MCF 10A (cell line): ENCODE measurements around the gene TRIM45. TPM values are rescaled to one million over a fixed set of nuclear protein-coding genes. Genes with fewer than 3 reads are reported as not detected.

Experiments used
- BruUV-seq: library from RNA; stranded (reverse); fragments of 400-500 nt; replicated peaks from 2 replicates; lab custom pipeline; 2021; lab: Mats Ljungman, UMichigan
- CTCF ChIA-PET: fragments of 300-600 bp; sonication (Branson Sonifier 250); formaldehyde crosslinking; extraction: SDS; loops from one replicate; lab custom pipeline; 2021; ENCODE audit warnings: antibody characterized with exemption, inconsistent platforms; lab: Yijun Ruan, JAX
- POLR2A ChIA-PET: fragments of 300-600, 350-650 bp; sonication (Branson Sonifier 250); formaldehyde crosslinking; extraction: SDS; loops from one replicate; lab custom pipeline; 2020; ENCODE audit warnings: antibody characterized with exemption, inconsistent platforms; lab: Yijun Ruan, JAX
- DNase-seq: peaks from one replicate; pipeline ENCODE4 v3.0.0-alpha.2; 2018; ENCODE audit not compliant: unreplicated experiment
- H3K27ac Mint-ChIP-seq: one replicate; pipeline ENCODE4 v1.8.0; 2022; ENCODE audit warnings: mild to moderate bottlenecking, low read depth, mixed read lengths; ENCODE audit not compliant: unreplicated experiment
- H3K27me3 Mint-ChIP-seq: one replicate; pipeline ENCODE4 v1.8.0; 2022; ENCODE audit warnings: mixed read lengths; ENCODE audit not compliant: insufficient read depth, unreplicated experiment
- H3K36me3 Mint-ChIP-seq: one replicate; pipeline ENCODE4 v1.8.0; 2022; ENCODE audit warnings: mild to moderate bottlenecking, moderate library complexity, mixed read lengths; ENCODE audit not compliant: insufficient read depth, unreplicated experiment
- H3K4me1 Mint-ChIP-seq: one replicate; pipeline ENCODE4 v1.8.0; 2022; ENCODE audit warnings: mixed read lengths; ENCODE audit not compliant: insufficient read depth, unreplicated experiment
- H3K4me3 Mint-ChIP-seq: one replicate; pipeline ENCODE4 v1.8.0; 2022; ENCODE audit warnings: mild to moderate bottlenecking, moderate library complexity, mixed read lengths; ENCODE audit not compliant: unreplicated experiment
- H3K9me3 Mint-ChIP-seq: one replicate; pipeline ENCODE4 v1.8.0; 2022; ENCODE audit warnings: mixed read lengths; ENCODE audit not compliant: unreplicated experiment
- intact Hi-C: fragments of 100-400 bp; cut with micrococcal nuclease; formaldehyde crosslinking; loops from 2 replicates; pipeline ENCODE4 v1.14.1; 2022
- microRNA-seq: library from miRNA; unstranded; fragments of <30 nt; microRNA quantifications from one replicate; pipeline ENCODE4 v1.2.0, GENCODE V29; 2022
- total RNA-seq: library from RNA; stranded (reverse); gene quantifications from 2 replicates; pipeline ENCODE4 v1.2.3, GENCODE V29; 2022
- TF ChIP-seq, protein P1 (sequence below): fragments of 200-600 bp; IDR thresholded peaks from one replicate; pipeline ENCODE4 v1.8.0; 2022; ENCODE audit warnings: antibody characterized with exemption, mild to moderate bottlenecking; ENCODE audit not compliant: unreplicated experiment

Gene TRIM45
- total RNA-seq, 1 experiment from 2014 or later = 1.6 TPM

DNA sequence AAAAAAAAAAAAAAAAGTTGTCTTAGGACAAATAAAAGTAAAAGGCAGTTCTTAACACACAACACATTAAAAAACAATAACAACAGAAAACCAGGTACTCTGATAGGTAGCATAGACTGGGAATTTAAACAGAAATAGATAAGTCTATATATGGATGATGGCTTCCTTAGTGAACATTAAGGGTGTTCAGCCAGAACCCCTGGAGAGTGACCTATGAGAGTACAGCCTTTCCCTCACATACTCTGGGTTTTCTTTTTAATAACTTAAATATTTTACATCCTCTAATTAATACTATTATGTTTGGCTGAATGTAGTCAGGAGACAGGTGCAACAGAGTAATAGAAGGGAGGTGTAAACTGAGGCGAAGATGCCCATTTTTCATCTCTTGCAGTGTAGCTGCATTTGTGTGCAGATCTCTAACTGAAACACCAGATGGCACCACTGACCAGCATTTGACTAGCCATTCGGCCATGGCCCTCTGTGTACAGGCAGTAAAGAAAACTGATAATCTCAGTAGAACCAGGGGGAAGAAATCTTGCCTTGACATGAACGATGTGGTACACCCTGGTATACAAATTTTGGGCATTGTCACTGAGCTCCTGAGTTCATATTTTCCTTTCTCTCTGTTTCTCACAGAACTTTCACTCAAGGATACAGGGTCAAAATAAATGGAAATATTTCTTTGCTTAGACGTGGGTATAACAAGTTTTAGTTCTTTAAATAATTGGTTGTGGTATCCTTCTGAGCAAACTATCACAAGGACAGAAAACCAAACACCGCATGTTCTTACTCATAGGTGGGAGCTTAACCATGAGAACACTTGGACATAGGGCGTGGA, 53.8 kb downstream of the TRIM45 start:
- intact Hi-C loops = loop anchor here (1.0 to 10.0 kb wide), 6 partner anchors 61 to 685 kb away; partner anchors contain the start of gene MAN1A2
- Mint-ChIP-seq H3K27me3 (no peaks in the 10 kb centered on the region), H3K27ac (no peak overlapping the region), H3K36me3 (peaks cover 15% of the 10 kb centered on the region), H3K4me1 (peaks cover 7% of the 10 kb centered on the region), H3K9me3 (no peaks in the 10 kb centered on the region), H3K4me3 (no peak overlapping the region)
- POLR2A ChIA-PET = interaction anchor here (1.0 to 1.8 kb wide), 4 partner anchors 25 to 234 kb away, joined by 3 to 7 read pairs (median 4); no protein-coding TSS in a partner anchor
- BruUV-seq = no TSS peak
- peak; percentile 66 for DNase-seq
- TF ChIP-seq, protein P1, sequence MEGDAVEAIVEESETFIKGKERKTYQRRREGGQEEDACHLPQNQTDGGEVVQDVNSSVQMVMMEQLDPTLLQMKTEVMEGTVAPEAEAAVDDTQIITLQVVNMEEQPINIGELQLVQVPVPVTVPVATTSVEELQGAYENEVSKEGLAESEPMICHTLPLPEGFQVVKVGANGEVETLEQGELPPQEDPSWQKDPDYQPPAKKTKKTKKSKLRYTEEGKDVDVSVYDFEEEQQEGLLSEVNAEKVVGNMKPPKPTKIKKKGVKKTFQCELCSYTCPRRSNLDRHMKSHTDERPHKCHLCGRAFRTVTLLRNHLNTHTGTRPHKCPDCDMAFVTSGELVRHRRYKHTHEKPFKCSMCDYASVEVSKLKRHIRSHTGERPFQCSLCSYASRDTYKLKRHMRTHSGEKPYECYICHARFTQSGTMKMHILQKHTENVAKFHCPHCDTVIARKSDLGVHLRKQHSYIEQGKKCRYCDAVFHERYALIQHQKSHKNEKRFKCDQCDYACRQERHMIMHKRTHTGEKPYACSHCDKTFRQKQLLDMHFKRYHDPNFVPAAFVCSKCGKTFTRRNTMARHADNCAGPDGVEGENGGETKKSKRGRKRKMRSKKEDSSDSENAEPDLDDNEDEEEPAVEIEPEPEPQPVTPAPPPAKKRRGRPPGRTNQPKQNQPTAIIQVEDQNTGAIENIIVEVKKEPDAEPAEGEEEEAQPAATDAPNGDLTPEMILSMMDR = peak; percentile 82
- CTCF ChIA-PET = interaction anchor here (0.6 to 12.9 kb wide), 55 partner anchors 8 to 827 kb away, joined by 3 to 201 read pairs (median 4); partner anchors contain the start of gene TTF2

DNA sequence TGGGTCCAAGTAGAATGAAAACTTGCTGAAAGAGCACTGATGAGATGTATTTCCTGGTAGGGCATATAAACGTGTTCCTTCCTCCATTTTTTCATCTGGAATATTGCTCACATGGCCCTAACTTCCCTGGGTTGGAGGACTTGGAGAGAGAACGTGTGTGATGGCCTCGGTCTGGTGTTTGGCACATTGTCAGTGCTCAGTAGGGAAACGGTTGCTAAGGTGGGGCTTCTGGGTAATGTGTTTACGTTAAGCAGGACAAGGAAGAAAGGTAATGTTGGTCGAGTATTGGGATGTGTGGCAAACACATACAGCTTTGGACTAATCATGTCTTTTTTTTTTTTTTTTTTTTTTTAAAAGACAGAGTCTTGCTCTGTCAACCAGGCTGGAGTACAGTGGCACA, 55.2 kb downstream of the TRIM45 start:
- TF ChIP-seq, protein P1 = no peak
- no peak for DNase-seq
- no peaks in the 10 kb centered on the region for H3K9me3 Mint-ChIP-seq
- intact Hi-C loops = loop anchor here (5.0 to 10.0 kb wide), 4 partner anchors 298 to 686 kb away; partner anchors contain the start of gene MAN1A2
- ChIA-PET POLR2A (interaction anchor here (1.0 kb wide), 1 partner anchor 58 kb away, joined by 4 read pairs; no protein-coding TSS in a partner anchor), CTCF (interaction anchor here (0.6 to 12.9 kb wide), 17 partner anchors 25 to 1042 kb away, joined by 3 to 201 read pairs (median 4); no protein-coding TSS in a partner anchor)
- peaks cover 15% of the 10 kb centered on the region for H3K36me3 Mint-ChIP-seq
- peak overlapping the region; percentile 60 for H3K27ac Mint-ChIP-seq
- H3K4me1 Mint-ChIP-seq = peaks cover 20% of the 10 kb centered on the region
- H3K27me3 Mint-ChIP-seq = no peaks in the 10 kb centered on the region
- no TSS peak for BruUV-seq
- no peak overlapping the region for H3K4me3 Mint-ChIP-seq

DNA sequence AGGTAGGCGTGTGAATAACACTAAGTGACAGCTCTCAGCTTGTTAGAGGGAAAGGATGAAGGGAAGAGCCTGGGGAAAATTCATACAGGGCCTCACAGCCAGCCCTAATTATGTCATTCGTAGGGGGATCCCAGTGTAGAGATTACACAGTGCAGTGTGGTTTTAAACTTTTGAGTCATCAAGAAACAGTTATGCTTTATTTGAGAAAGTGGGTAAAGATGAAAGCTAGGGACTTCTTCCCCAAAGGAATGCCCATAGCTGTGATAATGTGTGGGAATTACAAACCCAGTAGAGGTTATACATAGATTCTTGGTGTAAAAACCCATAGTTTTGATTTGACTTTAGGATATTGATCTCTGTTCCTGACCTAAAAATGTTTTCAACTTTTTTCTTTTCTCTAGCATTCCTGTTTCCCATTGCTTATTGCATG, 59.5 kb downstream of the TRIM45 start:
- BruUV-seq = no TSS peak
- peak; percentile 28 for DNase-seq
- H3K4me1 Mint-ChIP-seq = peaks cover 30% of the 10 kb centered on the region
- intact Hi-C loops = loop anchor here (10.0 kb wide), 2 partner anchors 303 to 453 kb away; partner anchors contain the start of gene MAN1A2
- TF ChIP-seq, protein P1 = no peak
- no peak overlapping the region for H3K27ac Mint-ChIP-seq
- H3K36me3 Mint-ChIP-seq = peaks cover 9% of the 10 kb centered on the region
- no peaks in the 10 kb centered on the region for H3K9me3 Mint-ChIP-seq
- ChIA-PET POLR2A (interaction anchor here (0.5 to 2.3 kb wide), 3 partner anchors 9 to 472 kb away, joined by 3 to 9 read pairs (median 3); no protein-coding TSS in a partner anchor), CTCF (interaction anchor here (0.7 to 1.5 kb wide), 5 partner anchors 60 to 697 kb away, joined by 3 to 6 read pairs (median 4); no protein-coding TSS in a partner anchor)
- no peaks in the 10 kb centered on the region for H3K27me3 Mint-ChIP-seq
- no peak overlapping the region for H3K4me3 Mint-ChIP-seq

Small RNAs within 50 kb of the gene (microRNA-seq; reads per million reads assigned to microRNA genes)
- gene MIR942 = 53.4 reads per million, percentile 68 among the genes with 10 or more reads in this experiment

Other genes with a start within 250 kb of the TRIM45 start
- 45.2 and 61.0 TPM in 2 replicates for gene PTGFRN, start 211.8 kb downstream of the TRIM45 start, total RNA-seq
- 0.37 and 0.42 TPM in 2 replicates for gene CD101, start 120.0 kb downstream of the TRIM45 start, total RNA-seq
- gene TTF2, start 61.4 kb downstream of the TRIM45 start, total RNA-seq = 28.4 and 38.6 TPM in 2 replicates
- not detected in 2 replicates for gene VTCN1, start 89.2 kb upstream of the TRIM45 start, total RNA-seq
- gene MAN1A2, start 245.7 kb upstream of the TRIM45 start, total RNA-seq = 32.0 and 33.4 TPM in 2 replicates